OCI-LY1 (cell line): Measurements from ENCODE around the gene TPSB2.
"Not testable (repeated sequence)": the region's sequence is repeated elsewhere in the genome, so short reads cannot be mapped to it uniquely, and the experiment has no call there.

ENCODE experiments used
- CTCF ChIP-seq: fragments of 200-600 bp; sonication (generic), shearing (Covaris generic); IDR thresholded peaks from 2 replicates; pipeline ENCODE4 v1.5.1; 2017; ENCODE audit warnings: mild to moderate bottlenecking, antibody characterized with exemption, low read length, moderate library complexity, mixed read lengths
- EZH2 ChIP-seq: fragments of 200-600 bp; sonication (generic), shearing (Covaris generic); IDR thresholded peaks from 2 replicates; pipeline ENCODE4 v1.8.0; 2017; ENCODE audit warnings: borderline replicate concordance, mixed run types, mild to moderate bottlenecking, antibody characterized with exemption, low read length, moderate library complexity, mixed read lengths

GRCh38 chr16:1230471-1231212 lies 658 bp upstream of the TPSB2 start:
- TF ChIP-seq CTCF, EZH2: not testable (repeated sequence)
